GM18507 (cell line): ENCODE data around the gene LRRIQ4.

Source experiments
- DNase-seq: peaks from one replicate; pipeline ENCODE4 v3.0.0; 2011; ENCODE audit warnings: low read depth; ENCODE audit not compliant: insufficient read length; ENCODE audit errors: extremely low spot score
- FAIRE-seq: peaks from 2 replicates; lab custom pipeline; 2011; peaks lifted over from hg19 to GRCh38; lab: Jason Lieb, UNC

LRRIQ4 gene

GRCh38 chr3:169804681-169805080, 8.0 kb upstream of the LRRIQ4 start:
- DNase-seq (no peak), FAIRE-seq (no peak)

- FAIRE-seq (no peak), DNase-seq (no peak)
These were observed 3.4 kb upstream of the LRRIQ4 start for GRCh38 chr3:169809230-169809795.

GRCh38 chr3:169811631-169812331, 889 bp upstream of the LRRIQ4 start:
- DNase-seq (no peak), FAIRE-seq (no peak)

GRCh38 chr3:169813278-169813677, 608 bp downstream of the LRRIQ4 start:
- no peak for FAIRE-seq
- DNase-seq, result no peak

GRCh38 chr3:169813757-169814517, 1.3 kb downstream of the LRRIQ4 start:
- FAIRE-seq (peak; percentile 96), DNase-seq (peak; percentile 52)

GRCh38 chr3:169815590-169816150, 3.0 kb downstream of the LRRIQ4 start:
- no peak for DNase-seq
- FAIRE-seq, result peak; percentile 24

- no peak for FAIRE-seq
- no peak for DNase-seq
These were observed 5.6 kb downstream of the LRRIQ4 start for GRCh38 chr3:169818316-169818715.

- no peak for DNase-seq
These were observed 9.4 kb downstream of the LRRIQ4 start for GRCh38 chr3:169822091-169822490.

GRCh38 chr3:169822540-169822939, 9.9 kb downstream of the LRRIQ4 start:
- no peak for DNase-seq
- no peak for FAIRE-seq

More at GRCh38 chr3:169822091-169822490, 9.4 kb downstream of the LRRIQ4 start:
- no peak for FAIRE-seq

- DNase-seq (no peak), FAIRE-seq (no peak)
These were observed 10.3 kb downstream of the LRRIQ4 start for GRCh38 chr3:169822983-169823382.

- DNase-seq, result no peak
- FAIRE-seq, result no peak
These were observed 12.6 kb downstream of the LRRIQ4 start for GRCh38 chr3:169825316-169825715.

- FAIRE-seq (no peak), DNase-seq (no peak)
These were observed 15.0 kb downstream of the LRRIQ4 start for GRCh38 chr3:169827712-169828111.

GRCh38 chr3:169835533-169835932, 22.9 kb downstream of the LRRIQ4 start:
- FAIRE-seq (no peak), DNase-seq (no peak)

- DNase-seq (no peak), FAIRE-seq (peak; percentile 78)
These were observed 23.6 kb downstream of the LRRIQ4 start for GRCh38 chr3:169836078-169836941.

- FAIRE-seq (no peak), DNase-seq (no peak)
These were observed 24.2 kb downstream of the LRRIQ4 start for GRCh38 chr3:169836942-169837275.

GRCh38 chr3:169838511-169839030, 25.9 kb downstream of the LRRIQ4 start:
- DNase-seq (no peak), FAIRE-seq (no peak)

- DNase-seq, result no peak
- no peak for FAIRE-seq
These were observed 28.5 kb downstream of the LRRIQ4 start for GRCh38 chr3:169841171-169841570.

GRCh38 chr3:169842960-169843359, 30.3 kb downstream of the LRRIQ4 start:
- no peak for DNase-seq
- FAIRE-seq, result no peak

GRCh38 chr3:169846458-169847193, 34.0 kb downstream of the LRRIQ4 start:
- DNase-seq, result peak; percentile 52
- peak; percentile 75 for FAIRE-seq
